Fibroblast of skin of scalp (primary cell): ENCODE measurements around the gene SPATS2.

Experiments used
- DNase-seq: peaks from one replicate; pipeline ENCODE4 v3.0.0-alpha.2; 2013

Gene SPATS2

DNA sequence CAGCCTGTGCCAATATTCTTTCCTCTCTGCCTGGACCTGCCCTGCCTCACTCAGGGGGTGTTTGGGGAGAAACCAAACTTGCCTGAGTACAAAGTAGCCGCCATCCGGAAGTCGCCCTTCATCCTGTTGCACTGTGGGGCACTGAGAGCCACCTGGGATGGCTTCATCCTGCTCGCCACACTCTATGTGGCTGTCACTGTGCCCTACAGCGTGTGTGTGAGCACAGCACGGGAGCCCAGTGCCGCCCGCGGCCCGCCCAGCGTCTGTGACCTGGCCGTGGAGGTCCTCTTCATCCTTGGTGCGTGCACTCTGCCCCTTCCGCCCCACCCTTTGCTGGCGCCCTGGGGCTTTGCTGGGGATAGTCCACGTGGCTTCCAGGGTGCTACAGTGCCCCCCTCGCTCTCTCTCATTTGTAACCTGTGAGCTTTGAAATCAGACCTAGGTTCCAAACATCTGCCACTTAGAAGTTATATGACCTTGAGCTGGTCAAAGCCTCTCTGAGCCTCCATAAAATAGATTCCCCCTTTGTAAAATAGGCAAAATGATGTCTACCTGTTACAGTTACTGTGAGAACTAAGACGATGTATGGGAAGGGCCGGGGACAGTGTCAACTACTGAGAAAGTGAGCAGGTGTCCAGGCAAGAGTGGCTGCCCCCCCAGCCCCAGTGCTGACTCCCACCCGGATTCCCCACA lies 176.1 kb downstream of the SPATS2 start:
- no peak for DNase-seq

DNA sequence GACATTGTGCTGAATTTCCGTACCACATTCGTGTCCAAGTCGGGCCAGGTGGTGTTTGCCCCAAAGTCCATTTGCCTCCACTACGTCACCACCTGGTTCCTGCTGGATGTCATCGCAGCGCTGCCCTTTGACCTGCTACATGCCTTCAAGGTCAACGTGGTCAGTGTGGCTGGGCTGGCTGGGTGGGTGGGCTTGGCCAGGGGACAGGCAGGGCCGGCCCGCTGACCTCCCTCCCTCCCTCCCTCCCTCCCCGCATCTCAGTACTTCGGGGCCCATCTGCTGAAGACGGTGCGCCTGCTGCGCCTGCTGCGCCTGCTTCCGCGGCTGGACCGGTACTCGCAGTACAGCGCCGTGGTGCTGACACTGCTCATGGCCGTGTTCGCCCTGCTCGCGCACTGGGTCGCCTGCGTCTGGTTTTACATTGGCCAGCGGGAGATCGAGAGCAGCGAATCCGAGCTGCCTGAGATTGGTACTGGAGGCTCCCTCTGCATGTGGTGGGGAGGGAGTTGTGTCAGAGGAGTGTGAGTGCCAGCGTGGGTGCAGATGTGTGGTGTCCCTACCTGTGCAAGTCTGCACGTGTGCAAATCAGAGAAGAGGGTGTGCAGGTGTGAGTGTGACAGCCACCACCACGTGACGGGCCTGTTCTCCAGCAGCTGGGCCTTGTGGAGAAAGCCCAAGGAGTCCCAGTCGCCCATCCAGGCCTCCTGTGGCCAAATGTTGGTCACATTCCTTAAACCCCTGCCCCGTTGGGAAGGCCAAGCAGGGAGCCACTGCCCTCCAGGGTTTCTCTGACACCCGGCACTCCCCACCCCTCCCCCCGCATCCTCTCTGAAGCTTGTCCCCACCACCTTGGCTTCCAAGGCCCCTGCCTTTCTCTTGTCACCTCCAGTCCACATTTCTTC lies 176.9 kb downstream of the SPATS2 start:
- no peak for DNase-seq

DNA sequence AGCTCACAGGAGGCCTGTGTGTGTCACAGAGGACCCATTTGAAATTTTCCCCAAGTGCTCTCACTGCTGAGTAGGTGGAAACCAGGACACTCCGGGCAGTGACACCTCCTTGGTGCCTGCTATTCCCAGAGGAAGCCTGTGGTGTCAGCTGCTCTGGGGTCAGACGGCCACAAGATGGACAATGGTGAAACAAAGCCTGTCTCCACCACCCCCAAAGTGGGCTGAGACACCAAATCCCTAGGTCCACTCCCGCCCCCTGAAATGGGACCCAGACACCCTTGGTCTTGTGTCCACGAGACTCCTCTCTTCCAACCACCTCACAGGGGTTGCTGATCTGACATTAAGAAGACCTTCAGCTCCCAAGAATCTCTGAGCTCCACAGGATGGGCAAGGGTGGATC lies 178.6 kb downstream of the SPATS2 start:
- no peak for DNase-seq

DNA sequence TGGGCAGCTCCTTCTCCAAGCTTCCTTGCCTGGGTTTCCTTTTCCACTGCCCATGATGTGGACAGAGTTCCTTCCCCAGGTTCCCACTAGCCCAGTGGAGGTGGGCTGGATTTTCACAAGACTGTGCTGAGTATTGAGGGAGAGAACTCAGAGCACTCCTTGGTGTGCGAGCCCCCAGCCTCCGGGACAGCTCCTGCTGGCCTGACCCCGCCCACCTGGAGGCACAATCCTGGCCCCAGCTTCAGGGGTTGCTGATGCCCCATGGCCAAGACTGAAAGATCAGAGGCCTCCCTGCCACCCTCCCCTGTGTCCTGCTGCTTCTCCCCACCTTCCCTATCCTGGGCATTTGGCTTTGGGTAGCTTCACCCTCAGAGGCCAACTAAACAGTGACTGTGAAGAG lies 179.2 kb downstream of the SPATS2 start:
- no peak for DNase-seq

DNA sequence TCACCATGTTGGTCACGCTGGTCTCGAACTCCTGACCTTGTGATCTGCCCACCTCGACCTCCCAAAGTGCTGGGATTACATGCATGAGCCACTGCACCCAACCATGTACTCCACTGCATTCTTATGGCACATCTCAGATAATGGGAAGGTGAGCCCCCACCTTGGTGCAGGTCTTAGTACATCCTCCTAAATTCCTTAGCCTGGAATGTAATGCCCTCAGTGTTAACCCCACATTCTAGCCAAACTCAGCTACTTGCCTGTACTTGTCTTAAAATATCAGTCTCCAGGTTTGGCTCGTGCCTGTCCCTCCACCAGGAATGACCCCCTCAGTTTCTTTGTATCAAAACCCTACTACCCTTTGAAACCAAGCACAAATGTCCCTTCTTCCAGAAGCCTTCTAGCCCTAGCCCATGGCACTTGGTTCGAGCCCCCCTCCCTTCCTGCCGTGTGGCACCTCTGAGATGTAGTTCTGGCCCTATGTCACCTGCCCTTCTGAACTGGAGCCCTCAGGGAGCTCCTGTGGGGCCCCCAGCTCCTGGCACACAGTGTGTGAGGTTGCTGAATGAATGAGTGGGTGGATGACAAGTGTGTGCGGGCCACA lies 179.9 kb downstream of the SPATS2 start:
- DNase-seq = no peak

DNA sequence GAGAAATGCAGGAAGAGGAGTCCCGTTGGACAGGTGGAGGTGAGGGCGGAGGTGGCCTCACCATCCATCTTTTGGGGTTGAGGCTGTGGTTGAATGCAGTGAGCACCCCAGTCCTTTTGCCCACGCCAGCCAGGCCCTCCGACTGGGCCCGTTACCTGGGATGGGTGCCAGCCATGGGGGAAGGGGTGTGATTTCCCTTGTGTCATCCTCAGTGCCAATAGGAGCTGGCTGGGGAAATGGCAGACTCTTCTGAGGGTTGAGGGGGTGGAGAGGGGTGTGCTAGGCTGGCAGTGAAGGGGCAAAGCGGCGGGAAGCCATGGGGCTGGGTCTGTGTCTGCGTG lies 181.2 kb downstream of the SPATS2 start:
- no peak for DNase-seq

DNA sequence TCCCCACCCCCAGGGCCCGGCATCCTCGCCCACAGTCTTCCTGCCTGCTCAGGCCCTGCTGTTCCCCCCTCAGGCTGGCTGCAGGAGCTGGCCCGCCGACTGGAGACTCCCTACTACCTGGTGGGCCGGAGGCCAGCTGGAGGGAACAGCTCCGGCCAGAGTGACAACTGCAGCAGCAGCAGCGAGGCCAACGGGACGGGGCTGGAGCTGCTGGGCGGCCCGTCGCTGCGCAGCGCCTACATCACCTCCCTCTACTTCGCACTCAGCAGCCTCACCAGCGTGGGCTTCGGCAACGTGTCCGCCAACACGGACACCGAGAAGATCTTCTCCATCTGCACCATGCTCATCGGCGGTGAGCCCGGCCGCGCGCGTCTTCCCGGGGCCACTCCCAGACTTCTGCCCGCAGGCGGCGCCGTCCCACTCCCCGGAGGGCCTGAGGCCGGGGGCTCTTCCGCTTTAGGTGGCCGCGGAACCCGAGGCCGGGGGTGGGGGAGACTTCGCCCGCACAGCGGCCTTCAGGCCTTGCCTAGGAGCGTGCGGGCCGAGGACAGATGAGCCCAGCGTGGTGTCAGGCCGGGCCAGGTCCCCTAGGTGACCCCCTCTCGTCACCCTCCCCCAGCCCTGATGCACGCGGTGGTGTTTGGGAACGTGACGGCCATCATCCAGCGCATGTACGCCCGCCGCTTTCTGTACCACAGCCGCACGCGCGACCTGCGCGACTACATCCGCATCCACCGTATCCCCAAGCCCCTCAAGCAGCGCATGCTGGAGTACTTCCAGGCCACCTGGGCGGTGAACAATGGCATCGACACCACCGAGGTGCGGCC lies 181.8 kb downstream of the SPATS2 start:
- DNase-seq = peak; percentile 37

DNA sequence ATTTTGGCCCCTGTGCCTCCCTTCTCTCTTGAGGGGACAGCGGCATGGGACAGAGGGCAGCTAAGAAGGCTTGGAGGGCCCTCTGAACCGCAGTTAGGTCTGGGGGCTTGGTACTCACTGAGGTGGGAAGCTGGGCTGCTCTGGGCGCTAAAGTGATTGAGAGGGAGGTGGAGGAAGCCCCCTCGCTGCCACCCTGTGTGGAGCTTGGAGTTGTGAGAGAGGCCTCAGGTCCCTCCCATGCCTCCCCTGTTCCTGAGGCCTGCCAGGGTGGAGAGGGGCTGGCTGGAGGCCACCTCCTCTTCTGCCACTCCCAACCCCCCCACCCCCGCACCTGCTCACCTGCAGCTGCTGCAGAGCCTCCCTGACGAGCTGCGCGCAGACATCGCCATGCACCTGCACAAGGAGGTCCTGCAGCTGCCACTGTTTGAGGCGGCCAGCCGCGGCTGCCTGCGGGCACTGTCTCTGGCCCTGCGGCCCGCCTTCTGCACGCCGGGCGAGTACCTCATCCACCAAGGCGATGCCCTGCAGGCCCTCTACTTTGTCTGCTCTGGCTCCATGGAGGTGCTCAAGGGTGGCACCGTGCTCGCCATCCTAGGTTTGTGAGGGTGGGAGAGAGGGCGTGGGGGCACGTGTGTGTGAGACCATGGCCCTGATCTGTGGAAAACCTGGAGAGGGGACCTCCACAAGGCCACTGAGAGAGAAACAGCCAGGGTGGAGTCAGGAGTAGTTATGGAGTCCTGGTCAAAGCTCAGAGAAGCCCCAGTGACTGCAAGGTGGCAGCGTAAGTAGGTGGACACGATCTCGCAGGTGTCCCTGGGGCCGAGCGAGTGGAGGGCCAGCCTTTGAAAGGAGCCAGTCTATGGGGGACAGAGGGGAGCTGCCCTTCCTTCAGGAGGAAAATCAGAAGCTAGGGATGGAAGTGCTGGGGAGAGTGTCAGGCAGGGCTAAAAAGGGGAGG lies 182.8 kb downstream of the SPATS2 start:
- no peak for DNase-seq

DNA sequence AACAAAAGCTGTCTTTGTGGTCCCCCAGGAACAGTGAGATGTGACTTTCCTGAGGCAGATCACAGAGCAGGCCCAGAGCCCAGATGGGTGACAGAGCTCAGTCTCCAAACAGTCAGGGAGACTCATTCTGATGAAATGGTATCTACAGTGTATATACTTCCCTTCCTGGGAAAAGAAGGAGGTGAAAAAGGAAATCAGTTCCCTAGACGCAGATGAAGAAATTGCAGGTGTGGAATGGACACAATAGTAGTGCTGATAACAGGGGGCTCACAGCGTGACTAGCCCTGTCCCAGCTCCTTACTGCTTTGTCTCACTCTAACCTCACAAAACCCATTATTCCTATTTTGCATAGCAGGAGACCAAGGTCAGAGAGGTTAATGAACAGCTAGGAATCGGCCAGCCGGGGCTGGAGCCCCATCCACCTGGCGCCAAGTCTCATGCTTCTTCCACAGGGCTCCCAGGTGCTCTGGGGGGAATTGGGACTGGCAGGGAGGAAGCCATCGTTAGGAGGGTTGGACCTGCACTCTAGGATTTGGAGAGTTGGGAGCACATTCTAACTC lies 183.5 kb downstream of the SPATS2 start:
- no peak for DNase-seq

DNA sequence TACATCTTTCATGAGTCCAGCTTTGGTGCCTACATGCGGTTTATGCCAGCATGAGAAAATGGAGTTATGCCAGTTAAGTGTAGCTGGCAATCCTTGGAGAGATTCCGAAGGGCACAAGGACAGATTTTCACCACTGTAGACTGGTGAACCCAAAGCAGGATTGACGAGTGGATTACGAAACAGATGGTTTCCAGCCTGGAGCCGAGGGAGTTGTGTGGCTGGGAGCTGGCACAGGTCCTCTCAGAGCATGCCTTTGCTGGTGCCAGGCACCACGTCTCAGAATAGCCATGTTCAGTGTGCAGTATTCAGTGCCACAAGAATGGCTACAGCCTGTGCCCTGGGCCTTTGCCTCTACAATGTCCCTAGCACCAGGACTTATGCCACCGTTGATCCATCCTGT lies 184.8 kb downstream of the SPATS2 start:
- DNase-seq = no peak

DNA sequence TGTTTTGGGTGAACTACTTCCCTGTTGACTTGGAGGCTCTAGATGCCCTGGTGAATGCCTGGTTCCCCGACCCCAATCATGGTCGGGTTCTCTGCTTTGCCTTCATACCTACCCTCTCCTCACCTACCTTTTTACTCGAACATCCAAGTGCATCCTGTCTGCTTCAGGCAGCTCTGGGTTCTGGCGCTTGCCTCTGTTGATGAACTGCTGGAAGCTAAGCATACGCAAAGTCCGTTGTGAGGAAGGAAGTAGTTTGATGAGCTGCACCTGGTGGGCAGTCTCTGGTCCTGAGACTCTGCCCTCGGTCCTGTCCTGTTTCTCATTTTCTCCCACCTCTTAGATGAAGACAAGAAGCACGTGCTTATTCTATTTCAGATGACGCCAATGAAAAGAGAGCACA lies 185.2 kb downstream of the SPATS2 start:
- DNase-seq = no peak

DNA sequence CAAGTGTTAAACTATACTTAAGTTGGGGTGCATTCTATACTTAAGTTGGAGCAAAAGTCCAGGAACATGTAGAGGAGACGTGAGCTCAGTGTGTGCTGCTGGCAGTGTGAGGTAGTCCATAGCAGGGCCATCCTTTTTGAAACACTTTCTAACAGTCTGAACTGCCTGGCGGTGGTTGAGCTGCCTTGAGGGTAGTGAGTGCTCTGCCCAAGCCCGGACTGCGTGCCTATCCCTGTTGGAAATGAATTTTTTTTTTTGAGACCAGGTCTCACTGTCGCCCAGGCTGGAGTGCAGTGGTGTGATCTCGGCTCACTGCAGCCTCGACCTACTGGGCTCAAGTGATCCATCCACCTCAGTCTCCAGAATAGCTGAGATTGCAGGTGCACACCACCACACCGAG lies 185.6 kb downstream of the SPATS2 start:
- no peak for DNase-seq

DNA sequence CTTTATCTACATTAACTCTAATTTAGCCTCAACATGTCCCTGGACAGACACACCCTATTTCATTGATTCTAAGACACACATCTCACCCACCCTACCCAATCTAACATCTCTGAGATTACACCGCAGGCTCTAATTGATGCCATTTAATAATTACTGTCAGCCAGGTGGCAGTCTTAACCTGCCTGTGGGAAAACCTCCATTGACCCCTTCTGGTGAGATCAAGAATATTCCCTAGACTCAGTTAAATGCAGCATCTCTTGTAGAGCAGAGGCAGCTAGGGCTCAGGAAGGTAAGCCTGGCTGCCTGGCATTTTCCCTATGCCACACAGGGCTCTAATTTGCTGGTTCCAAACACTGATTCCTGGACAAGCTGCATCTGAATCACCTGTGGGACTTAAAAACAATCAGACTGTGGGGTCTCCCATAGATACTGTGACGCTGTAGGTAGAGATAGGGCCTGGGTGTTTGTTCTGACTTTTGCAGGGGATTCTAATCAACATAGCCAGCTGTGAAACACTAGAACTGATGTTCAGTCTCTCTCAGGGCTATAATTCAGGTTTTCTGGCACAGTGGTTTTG lies 186.3 kb downstream of the SPATS2 start:
- no peak for DNase-seq

DNA sequence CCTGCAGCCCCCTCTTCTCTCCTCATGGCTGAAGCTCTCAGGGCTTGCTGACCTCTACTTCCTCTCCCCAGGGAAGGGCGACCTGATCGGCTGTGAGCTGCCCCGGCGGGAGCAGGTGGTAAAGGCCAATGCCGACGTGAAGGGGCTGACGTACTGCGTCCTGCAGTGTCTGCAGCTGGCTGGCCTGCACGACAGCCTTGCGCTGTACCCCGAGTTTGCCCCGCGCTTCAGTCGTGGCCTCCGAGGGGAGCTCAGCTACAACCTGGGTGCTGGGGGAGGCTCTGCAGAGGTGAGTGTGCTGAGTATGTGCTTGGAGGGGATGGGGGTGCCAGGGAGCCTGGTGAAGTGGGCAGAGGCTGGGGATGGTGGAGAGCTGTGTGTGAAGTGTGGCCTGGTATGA lies 187.0 kb downstream of the SPATS2 start:
- no peak for DNase-seq

DNA sequence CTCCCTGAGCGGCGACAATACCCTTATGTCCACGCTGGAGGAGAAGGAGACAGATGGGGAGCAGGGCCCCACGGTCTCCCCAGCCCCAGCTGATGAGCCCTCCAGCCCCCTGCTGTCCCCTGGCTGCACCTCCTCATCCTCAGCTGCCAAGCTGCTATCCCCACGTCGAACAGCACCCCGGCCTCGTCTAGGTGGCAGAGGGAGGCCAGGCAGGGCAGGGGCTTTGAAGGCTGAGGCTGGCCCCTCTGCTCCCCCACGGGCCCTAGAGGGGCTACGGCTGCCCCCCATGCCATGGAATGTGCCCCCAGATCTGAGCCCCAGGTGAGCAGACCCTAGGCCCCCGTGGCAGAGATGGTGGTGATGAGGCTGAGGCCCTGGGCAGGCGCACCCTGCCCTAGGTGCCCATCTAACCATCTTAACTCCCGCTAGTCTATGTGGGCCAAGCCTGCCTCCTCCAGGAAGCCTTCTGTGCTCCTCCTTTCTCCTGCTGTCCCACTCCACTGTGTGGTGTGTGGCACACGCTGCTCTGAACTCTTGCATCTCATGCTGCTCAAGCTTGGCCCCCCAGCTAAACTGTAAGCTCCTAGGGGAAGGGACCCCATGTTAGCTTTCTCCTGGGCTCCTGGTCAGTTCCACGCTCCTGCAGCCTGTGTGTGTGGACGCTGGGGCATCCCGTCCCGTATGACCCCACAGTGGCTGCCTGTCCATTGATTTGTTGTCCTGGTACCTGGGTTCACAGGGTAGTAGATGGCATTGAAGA lies 188.5 kb downstream of the SPATS2 start:
- DNase-seq = no peak

DNA sequence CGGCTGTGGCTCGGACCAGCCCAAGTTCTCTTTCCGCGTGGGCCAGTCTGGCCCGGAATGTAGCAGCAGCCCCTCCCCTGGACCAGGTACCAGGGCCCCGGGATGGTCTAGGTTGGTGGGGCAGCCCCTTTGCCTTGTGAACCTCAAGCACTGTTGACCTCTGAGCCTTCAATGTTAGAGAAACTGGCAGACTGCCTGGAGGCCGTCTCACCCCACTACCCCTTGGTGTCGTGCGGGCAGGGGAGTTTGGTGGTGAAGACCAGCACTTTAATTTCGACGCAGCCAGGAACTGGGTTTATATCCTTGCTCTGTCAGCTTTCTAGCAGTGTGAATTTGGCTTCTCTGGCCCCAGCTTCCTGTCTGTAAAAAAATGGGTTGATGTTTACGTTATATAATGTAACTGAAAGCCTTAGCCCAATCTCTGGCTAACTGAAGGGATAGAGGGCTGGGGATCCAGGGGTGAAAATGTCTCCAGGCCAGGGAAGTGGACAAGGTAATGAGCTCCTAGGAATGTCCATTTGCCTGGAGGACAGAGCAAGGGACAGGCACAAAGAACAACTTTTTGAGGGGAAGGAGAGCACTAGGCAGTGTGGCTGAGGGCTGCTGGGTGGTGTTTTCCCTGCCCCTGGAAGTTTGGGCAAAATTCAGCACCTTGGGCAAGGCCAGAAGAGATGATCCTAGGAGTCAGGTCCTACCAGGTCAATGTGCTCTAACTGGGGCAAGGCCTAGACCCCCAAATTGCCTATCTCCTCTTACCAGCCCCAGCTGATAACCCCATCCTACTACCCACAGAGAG lies 189.3 kb downstream of the SPATS2 start:
- DNase-seq = no peak

DNA sequence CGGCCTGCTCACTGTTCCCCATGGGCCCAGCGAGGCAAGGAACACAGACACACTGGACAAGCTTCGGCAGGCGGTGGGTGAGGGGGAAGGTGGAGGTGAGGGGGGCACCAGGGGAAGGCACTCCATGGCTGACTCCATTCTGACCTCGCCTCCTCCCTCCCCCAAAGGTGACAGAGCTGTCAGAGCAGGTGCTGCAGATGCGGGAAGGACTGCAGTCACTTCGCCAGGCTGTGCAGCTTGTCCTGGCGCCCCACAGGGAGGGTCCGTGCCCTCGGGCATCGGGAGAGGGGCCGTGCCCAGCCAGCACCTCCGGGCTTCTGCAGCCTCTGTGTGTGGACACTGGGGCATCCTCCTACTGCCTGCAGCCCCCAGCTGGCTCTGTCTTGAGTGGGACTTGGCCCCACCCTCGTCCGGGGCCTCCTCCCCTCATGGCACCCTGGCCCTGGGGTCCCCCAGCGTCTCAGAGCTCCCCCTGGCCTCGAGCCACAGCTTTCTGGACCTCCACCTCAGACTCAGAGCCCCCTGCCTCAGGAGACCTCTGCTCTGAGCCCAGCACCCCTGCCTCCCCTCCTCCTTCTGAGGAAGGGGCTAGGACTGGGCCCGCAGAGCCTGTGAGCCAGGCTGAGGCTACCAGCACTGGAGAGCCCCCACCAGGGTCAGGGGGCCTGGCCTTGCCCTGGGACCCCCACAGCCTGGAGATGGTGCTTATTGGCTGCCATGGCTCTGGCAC lies 190.1 kb downstream of the SPATS2 start:
- no peak for DNase-seq

DNA sequence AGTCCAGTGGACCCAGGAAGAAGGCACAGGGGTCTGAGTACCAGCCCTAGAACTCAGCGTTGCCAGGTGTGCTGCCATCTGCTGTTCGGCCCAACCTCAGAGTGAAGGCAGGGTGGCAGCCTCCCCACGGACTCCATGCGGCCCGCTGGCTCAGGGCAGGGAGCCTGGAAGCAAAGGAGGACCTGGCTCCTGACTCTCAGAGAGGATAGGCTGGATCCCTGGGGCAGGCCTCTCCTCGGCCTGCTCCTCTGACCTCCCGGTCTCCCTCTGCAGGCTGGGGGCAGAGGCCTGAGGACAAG lies 190.6 kb downstream of the SPATS2 start:
- no peak for DNase-seq

DNA sequence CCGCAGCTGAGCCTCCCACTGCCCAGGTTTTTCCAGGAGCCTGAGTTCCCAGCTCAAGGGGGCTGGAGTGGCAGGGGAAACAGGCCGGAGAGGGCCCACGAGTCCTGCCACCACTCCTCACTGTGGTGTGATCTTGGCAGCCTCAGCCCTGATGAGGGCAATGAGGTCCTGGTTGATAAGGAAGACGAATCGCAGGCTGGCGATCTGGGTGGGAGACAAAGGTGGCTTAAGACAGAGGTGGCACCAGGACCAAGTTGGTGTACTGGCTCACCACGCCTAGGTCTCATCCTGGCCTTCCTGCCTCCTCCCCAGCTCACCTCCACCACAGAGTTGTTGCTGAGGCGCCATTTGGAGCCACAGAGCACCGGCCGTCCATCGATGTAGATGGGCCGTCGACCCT lies 191.3 kb downstream of the SPATS2 start:
- no peak for DNase-seq
